Fibroblast of lung (primary cell): ENCODE data around the gene CIAPIN1. TPM values are rescaled to one million over a fixed set of nuclear protein-coding genes. Genes with fewer than 3 reads are reported as not detected.
"Not testable (repeated sequence)": the region's sequence is repeated elsewhere in the genome, so short reads cannot be mapped to it uniquely, and the experiment has no call there.

Experiments
- DNase-seq, 2 donors: peaks; one replicate each; pipeline versions ENCODE4 v3.0.0 to v3.0.0-alpha.2; 2010; ENCODE audit warnings: low read depth in 2 of 2
- H2AFZ ChIP-seq: 2 replicates; pipeline ENCODE4 v1.5.1; 2012; ENCODE audit warnings: low read length, control low read depth, inconsistent platforms
- H3K27ac ChIP-seq: 2 replicates; pipeline ENCODE4 v1.5.1; 2011; ENCODE audit warnings: low read length, control low read depth; ENCODE audit not compliant: insufficient read depth
- H3K27me3 ChIP-seq: 2 replicates; pipeline ENCODE4 v1.5.1; 2011; ENCODE audit warnings: mild to moderate bottlenecking, low read length; ENCODE audit not compliant: control insufficient read depth, insufficient read depth
- H3K36me3 ChIP-seq: 2 replicates; pipeline ENCODE4 v1.5.1; 2011; ENCODE audit warnings: low read length; ENCODE audit not compliant: control insufficient read depth, insufficient read depth
- H3K4me1 ChIP-seq: 2 replicates; pipeline ENCODE4 v1.5.1; 2011; ENCODE audit warnings: low read length; ENCODE audit not compliant: control insufficient read depth, insufficient read depth; ENCODE audit errors: extremely low read depth
- H3K4me2 ChIP-seq: 2 replicates; pipeline ENCODE4 v1.5.1; 2011; ENCODE audit warnings: low read length, control low read depth; ENCODE audit not compliant: insufficient read depth; ENCODE audit errors: extremely low read depth
- H3K4me3 ChIP-seq, 4 experiments: fragments of 200-600 bp in 1 of 4; sonication (generic) in 1 of 4; replicated peaks in 1 of 4; 2 replicates each; pipeline ENCODE4 v1.5.1; 2011 to 2016; ENCODE audit warnings: low read length in 4 of 4, low read depth in 3 of 4, mild to moderate bottlenecking in 3 of 4, control low read depth in 2 of 4, inconsistent platforms in 1 of 4, mixed read lengths in 1 of 4; ENCODE audit not compliant: insufficient read depth in 1 of 4; ENCODE audit errors: control extremely low read depth in 1 of 4
- H3K79me2 ChIP-seq: 2 replicates; pipeline ENCODE4 v1.5.1; 2012; ENCODE audit warnings: mild to moderate bottlenecking, low read length, inconsistent platforms; ENCODE audit not compliant: control insufficient read depth, insufficient read depth
- H3K9ac ChIP-seq: 2 replicates; pipeline ENCODE4 v1.5.1; 2011; ENCODE audit warnings: mild to moderate bottlenecking, low read length, control low read depth; ENCODE audit not compliant: insufficient read depth
- H3K9me3 ChIP-seq: 2 replicates; pipeline ENCODE4 v1.5.1; 2012; ENCODE audit warnings: low read depth, low read length; ENCODE audit not compliant: control insufficient read depth, insufficient read depth
- H4K20me1 ChIP-seq: 2 replicates; pipeline ENCODE4 v1.5.1; 2011; ENCODE audit warnings: low read length; ENCODE audit not compliant: control insufficient read depth, insufficient read depth; ENCODE audit errors: extremely low read depth
- CTCF ChIP-seq, 2 donors: IDR thresholded peaks in 1 of 2; conservative IDR thresholded peaks in 1 of 2; 1 replicate in 1 of 2; 2 replicates in 1 of 2; pipeline ENCODE4 v1.5.1; 2011 to 2012; ENCODE audit warnings: low read length in 2 of 2, control low read depth in 1 of 2, inconsistent platforms in 1 of 2, low read depth in 1 of 2, mild to moderate bottlenecking in 1 of 2
- EZH2 ChIP-seq: IDR thresholded peaks from 2 replicates; pipeline ENCODE4 v1.5.1; 2012; ENCODE audit warnings: low read length, control low read depth, mild to moderate bottlenecking; ENCODE audit errors: missing control alignments
- polyA plus RNA-seq, 2 donors: library from polyadenylated mRNA; depleted of rRNA in 1 of 2; stranded (reverse) in 1 of 2; unstranded in 1 of 2; fragments of >200 nt; gene quantifications; 2 replicates each; pipeline ENCODE4 v1.2.1, GENCODE V29; 2011 to 2012; ENCODE audit warnings: missing spikeins in 1 of 2
- total RNA-seq: library from RNA; depleted of rRNA; stranded (reverse); fragments of >200 nt; gene quantifications from 2 replicates; pipeline ENCODE4 v1.2.1, GENCODE V29; 2014

The CIAPIN1 gene
- total and polyA plus RNA-seq, 2 donors (not counting 1 experiment from before 2014, with no cell fraction given), result 38.3 to 40.2 TPM

- no peak for DNase-seq
- Histone ChIP-seq H4K20me1 (no peaks in the 10 kb centered on the region), H3K79me2 (no peaks in the 10 kb centered on the region), H3K4me3 (no peak overlapping the region), H3K9ac (no peak overlapping the region), H3K4me2 (no peak overlapping the region), H2AFZ (no peak overlapping the region), H3K27me3 (peaks cover 3% of the 10 kb centered on the region), H3K9me3 (no peaks in the 10 kb centered on the region), H3K4me1 (no peaks in the 10 kb centered on the region), H3K27ac (no peak overlapping the region), H3K36me3 (no peaks in the 10 kb centered on the region)
- TF ChIP-seq EZH2 (no peak), CTCF (conservative IDR thresholded peaks at IDR 0.05 in 1 of 2, IDR thresholded peaks at IDR 0.05 in 1 of 2; ENCODE audit: low read depth in 1 of 2, low read length in 2 of 2) (no peak)
These were observed 42.1 kb downstream of the CIAPIN1 start for GRCh38 chr16:57405097-57405496.

- no peak within 1 kb of the TSS for H3K27ac ChIP-seq
- no peak for DNase-seq
- H4K20me1 ChIP-seq, result no peaks in the 10 kb centered on the region
- peaks cover 3% of the 10 kb centered on the region for H3K27me3 ChIP-seq
- no peak within 1 kb of the TSS for H3K4me3 ChIP-seq
- no peak within 1 kb of the TSS for H3K4me2 ChIP-seq
- no peak within 1 kb of the TSS for H3K9ac ChIP-seq
- TF ChIP-seq EZH2 (no peak), CTCF (conservative IDR thresholded peaks at IDR 0.05 in 1 of 2, IDR thresholded peaks at IDR 0.05 in 1 of 2; ENCODE audit: low read depth in 1 of 2, low read length in 2 of 2) (no peak)
- H3K4me1 ChIP-seq, result no peaks in the 10 kb centered on the region
- H3K9me3 ChIP-seq, result no peaks in the 10 kb centered on the region
- no peaks in the 10 kb centered on the region for H3K79me2 ChIP-seq
- no peak within 1 kb of the TSS for H2AFZ ChIP-seq
- no peaks in the 10 kb centered on the region for H3K36me3 ChIP-seq
These were observed 43.0 kb downstream of the CIAPIN1 start, which contains the start of gene CCL17 for GRCh38 chr16:57403965-57404817. CCL17 (plus strand) TSS chr16:57404767; CDS start chr16:57413933, 9,166 bp downstream.

GRCh38 chr16:57401943-57402640 is 45.1 kb downstream of the CIAPIN1 start:
- Histone ChIP-seq H3K4me1 (no peaks in the 10 kb centered on the region), H3K4me2 (no peak overlapping the region), H3K27ac (no peak overlapping the region), H3K9ac (no peak overlapping the region), H3K79me2 (no peaks in the 10 kb centered on the region), H3K36me3 (no peaks in the 10 kb centered on the region), H3K9me3 (no peaks in the 10 kb centered on the region), H4K20me1 (no peaks in the 10 kb centered on the region), H3K27me3 (peaks cover 3% of the 10 kb centered on the region), H2AFZ (no peak overlapping the region), H3K4me3 (no peak overlapping the region)
- no peak for DNase-seq
- TF ChIP-seq CTCF (conservative IDR thresholded peaks at IDR 0.05 in 1 of 2, IDR thresholded peaks at IDR 0.05 in 1 of 2; ENCODE audit: low read depth in 1 of 2, low read length in 2 of 2), result no peak
- no peak for TF ChIP-seq EZH2

- H3K4me2 ChIP-seq, H3K4me1 ChIP-seq, DNase-seq, H4K20me1 ChIP-seq, H2AFZ ChIP-seq, H3K9ac ChIP-seq, H3K27me3 ChIP-seq, H3K79me2 ChIP-seq, H3K4me3 ChIP-seq, H3K9me3 ChIP-seq, H3K36me3 ChIP-seq, H3K27ac ChIP-seq: not testable (repeated sequence)
These were observed 49.7 kb downstream of the CIAPIN1 start for GRCh38 chr16:57397493-57397892.
